ENCODE measurements around the gene FAM184A.
A peak's percentile ranks its signal among the peaks of the same experiment; 100 is the strongest.

- TF ChIP-seq CTCF (optimal IDR thresholded peaks at IDR 0.05 in 1 of 3, IDR thresholded peaks at IDR 0.05 in 1 of 3, conservative IDR thresholded peaks at IDR 0.05 in 1 of 3; ENCODE audit: extremely low read depth in 1 of 3, insufficient read depth in 2 of 3, low read length in 3 of 3) (peak; percentile 19 to 39 (median 21)), EZH2 (IDR thresholded peaks at IDR 0.05; ENCODE audit: low read length) (no peak)
These were observed 38.3 kb upstream of the FAM184A start for GRCh38 chr6:119116712-119117281.

All from keratinocyte (primary cell).